Measurements from ENCODE around the gene CRYBG2.
"Not testable (repeated sequence)": the region's sequence is repeated elsewhere in the genome, so short reads cannot be mapped to it uniquely, and the experiment has no call there.

CRYBG2 gene

GRCh38 chr1:26320896-26321295 lies 33.0 kb downstream of the CRYBG2 start:
- Histone ChIP-seq H3K27ac (ENCODE audit: low read depth, low read length) (no peak overlapping the region), H2AFZ (ENCODE audit: low read length, unreplicated experiment) (peak overlapping the region; percentile 70), H3K79me2 (ENCODE audit: control insufficient read depth, insufficient read depth, low read length, unreplicated experiment) (no peaks in the 10 kb centered on the region), H3K4me1 (ENCODE audit: control insufficient read depth, insufficient read depth, low read length, unreplicated experiment) (peaks cover 6% of the 10 kb centered on the region), H3K27me3 (ENCODE audit: insufficient read depth, low read length) (no peaks in the 10 kb centered on the region), H3K4me3 (ENCODE audit: low read depth, low read length) (no peak overlapping the region), H3K36me3 (ENCODE audit: insufficient read depth, low read length) (no peaks in the 10 kb centered on the region)

- H3K4me1 ChIP-seq (ENCODE audit: control insufficient read depth, insufficient read depth, low read length, unreplicated experiment), result peaks cover 12% of the 10 kb centered on the region
- no peak overlapping the region for H3K4me3 ChIP-seq (ENCODE audit: low read depth, low read length)
- H3K79me2 ChIP-seq (ENCODE audit: control insufficient read depth, insufficient read depth, low read length, unreplicated experiment), result no peaks in the 10 kb centered on the region
- H2AFZ ChIP-seq (ENCODE audit: low read length, unreplicated experiment), result no peak overlapping the region
- no peaks in the 10 kb centered on the region for H3K36me3 ChIP-seq (ENCODE audit: insufficient read depth, low read length)
- no peaks in the 10 kb centered on the region for H3K27me3 ChIP-seq (ENCODE audit: insufficient read depth, low read length)
- H3K27ac ChIP-seq (ENCODE audit: low read depth, low read length), result no peak overlapping the region
Measured at GRCh38 chr1:26318338-26319064, 35.4 kb downstream of the CRYBG2 start.

- Histone ChIP-seq H3K36me3 (ENCODE audit: insufficient read depth, low read length) (no peaks in the 10 kb centered on the region), H3K4me1 (ENCODE audit: control insufficient read depth, insufficient read depth, low read length, unreplicated experiment) (peaks cover 12% of the 10 kb centered on the region), H3K27me3 (ENCODE audit: insufficient read depth, low read length) (no peaks in the 10 kb centered on the region), H3K4me3 (ENCODE audit: low read depth, low read length) (no peak within 1 kb of the TSS), H3K27ac (ENCODE audit: low read depth, low read length) (no peak within 1 kb of the TSS), H2AFZ (ENCODE audit: low read length, unreplicated experiment) (no peak within 1 kb of the TSS), H3K79me2 (ENCODE audit: control insufficient read depth, insufficient read depth, low read length, unreplicated experiment) (no peaks in the 10 kb centered on the region)
Measured at GRCh38 chr1:26317612-26318337, 36.2 kb downstream of the CRYBG2 start, which contains the start of gene CD52. Gene CD52, plus strand, starts transcription at chr1:26317958. Its CDS starts 60 bp downstream, at chr1:26318018.

GRCh38 chr1:26317146-26317545 lies 36.8 kb downstream of the CRYBG2 start:
- H3K4me3 ChIP-seq (ENCODE audit: low read depth, low read length), result no peak overlapping the region
- no peaks in the 10 kb centered on the region for H3K36me3 ChIP-seq (ENCODE audit: insufficient read depth, low read length)
- H2AFZ ChIP-seq (ENCODE audit: low read length, unreplicated experiment), result no peak overlapping the region
- H3K79me2 ChIP-seq (ENCODE audit: control insufficient read depth, insufficient read depth, low read length, unreplicated experiment), result no peaks in the 10 kb centered on the region
- H3K4me1 ChIP-seq (ENCODE audit: control insufficient read depth, insufficient read depth, low read length, unreplicated experiment), result peaks cover 12% of the 10 kb centered on the region
- H3K27me3 ChIP-seq (ENCODE audit: insufficient read depth, low read length), result no peaks in the 10 kb centered on the region
- H3K27ac ChIP-seq (ENCODE audit: low read depth, low read length), result no peak overlapping the region

- no peaks in the 10 kb centered on the region for H3K36me3 ChIP-seq (ENCODE audit: insufficient read depth, low read length)
- no peak overlapping the region for H2AFZ ChIP-seq (ENCODE audit: low read length, unreplicated experiment)
- H3K4me3 ChIP-seq (ENCODE audit: low read depth, low read length), result no peak overlapping the region
- H3K4me1 ChIP-seq (ENCODE audit: control insufficient read depth, insufficient read depth, low read length, unreplicated experiment), result peaks cover 9% of the 10 kb centered on the region
- no peaks in the 10 kb centered on the region for H3K79me2 ChIP-seq (ENCODE audit: control insufficient read depth, insufficient read depth, low read length, unreplicated experiment)
- H3K27me3 ChIP-seq (ENCODE audit: insufficient read depth, low read length), result no peaks in the 10 kb centered on the region
- no peak overlapping the region for H3K27ac ChIP-seq (ENCODE audit: low read depth, low read length)
Measured at GRCh38 chr1:26315874-26316850, 37.8 kb downstream of the CRYBG2 start.

GRCh38 chr1:26314501-26314900 lies 39.4 kb downstream of the CRYBG2 start:
- peaks cover 6% of the 10 kb centered on the region for H3K4me1 ChIP-seq (ENCODE audit: control insufficient read depth, insufficient read depth, low read length, unreplicated experiment)
- H2AFZ ChIP-seq (ENCODE audit: low read length, unreplicated experiment), result no peak overlapping the region
- H3K27me3 ChIP-seq (ENCODE audit: insufficient read depth, low read length), result no peaks in the 10 kb centered on the region
- no peak overlapping the region for H3K4me3 ChIP-seq (ENCODE audit: low read depth, low read length)
- H3K79me2 ChIP-seq (ENCODE audit: control insufficient read depth, insufficient read depth, low read length, unreplicated experiment), result no peaks in the 10 kb centered on the region
- no peak overlapping the region for H3K27ac ChIP-seq (ENCODE audit: low read depth, low read length)
- no peaks in the 10 kb centered on the region for H3K36me3 ChIP-seq (ENCODE audit: insufficient read depth, low read length)

- not testable (repeated sequence) for H2AFZ ChIP-seq (ENCODE audit: low read length, unreplicated experiment); H3K4me3 ChIP-seq (ENCODE audit: low read depth, low read length); H3K79me2 ChIP-seq (ENCODE audit: control insufficient read depth, insufficient read depth, low read length, unreplicated experiment); H3K36me3 ChIP-seq (ENCODE audit: insufficient read depth, low read length); H3K27ac ChIP-seq (ENCODE audit: low read depth, low read length); H3K27me3 ChIP-seq (ENCODE audit: insufficient read depth, low read length)
- H3K4me1 ChIP-seq (ENCODE audit: control insufficient read depth, insufficient read depth, low read length, unreplicated experiment), result peaks cover 13% of the 10 kb centered on the region
Measured at GRCh38 chr1:26307966-26308899, 45.7 kb downstream of the CRYBG2 start.

- Histone ChIP-seq H3K79me2 (ENCODE audit: control insufficient read depth, insufficient read depth, low read length, unreplicated experiment) (peaks cover 9% of the 10 kb centered on the region), H3K27me3 (ENCODE audit: insufficient read depth, low read length) (no peaks in the 10 kb centered on the region), H2AFZ (ENCODE audit: low read length, unreplicated experiment) (peak overlapping the region; percentile 99), H3K4me3 (ENCODE audit: low read depth, low read length) (peak overlapping the region; percentile 99), H3K36me3 (ENCODE audit: insufficient read depth, low read length) (no peaks in the 10 kb centered on the region), H3K4me1 (ENCODE audit: control insufficient read depth, insufficient read depth, low read length, unreplicated experiment) (peaks cover 22% of the 10 kb centered on the region), H3K27ac (ENCODE audit: low read depth, low read length) (no peak overlapping the region)
Measured at GRCh38 chr1:26307363-26307781, 46.6 kb downstream of the CRYBG2 start.

- no peaks in the 10 kb centered on the region for H3K36me3 ChIP-seq (ENCODE audit: insufficient read depth, low read length)
- peak within 1 kb of the TSS; percentile 99 for H3K4me3 ChIP-seq (ENCODE audit: low read depth, low read length)
- peak within 1 kb of the TSS; percentile 67 for H3K27ac ChIP-seq (ENCODE audit: low read depth, low read length)
- peak within 1 kb of the TSS; percentile 99 for H2AFZ ChIP-seq (ENCODE audit: low read length, unreplicated experiment)
- peaks cover 14% of the 10 kb centered on the region for H3K79me2 ChIP-seq (ENCODE audit: control insufficient read depth, insufficient read depth, low read length, unreplicated experiment)
- peaks cover 28% of the 10 kb centered on the region for H3K4me1 ChIP-seq (ENCODE audit: control insufficient read depth, insufficient read depth, low read length, unreplicated experiment)
- no peaks in the 10 kb centered on the region for H3K27me3 ChIP-seq (ENCODE audit: insufficient read depth, low read length)
Measured at GRCh38 chr1:26306290-26307229, 47.4 kb downstream of the CRYBG2 start, which contains the start of gene UBXN11. Gene UBXN11, minus strand, starts transcription at chr1:26306636. Its CDS starts 3,753 bp downstream, at chr1:26302883.

All from ACC112 (cell line).